BLaER1 treated with 17β-estradiol and CSF1 and Interleukin-3, amounts not matched to agents 10 nM and 100 nM (cell line): ENCODE measurements around the gene TTBK2.

Experiments used
- H3K27ac ChIP-seq, 11 experiments: shearing (Covaris generic); formaldehyde crosslinking; 2 replicates each; pipeline ENCODE4 v1.8.1; 2022
- H3K27me3 ChIP-seq, 11 experiments: shearing (Covaris generic); formaldehyde crosslinking; 2 replicates each; pipeline ENCODE4 v1.8.1; 2022
- H3K36me3 ChIP-seq, 11 experiments: shearing (Covaris generic); formaldehyde crosslinking; 2 replicates each; pipeline ENCODE4 v1.8.1; 2022
- H3K4me1 ChIP-seq, 10 experiments: shearing (Covaris generic); formaldehyde crosslinking; 2 replicates each; pipeline ENCODE4 v1.8.1; 2022
- H3K4me2 ChIP-seq, 11 experiments: shearing (Covaris generic); formaldehyde crosslinking; 2 replicates each; pipeline ENCODE4 v1.8.1; 2022
- H3K4me3 ChIP-seq, 10 experiments: shearing (Covaris generic); formaldehyde crosslinking; 2 replicates each; pipeline ENCODE4 v1.8.1; 2022
- H3K9ac ChIP-seq, 11 experiments: shearing (Covaris generic); formaldehyde crosslinking; 2 replicates each; pipeline ENCODE4 v1.8.1; 2022
- H3K9me3 ChIP-seq, 11 experiments: shearing (Covaris generic); formaldehyde crosslinking; replicated peaks in 1 of 11; 2 replicates each; pipeline ENCODE4 v1.8.1; 2022
- H4K20me1 ChIP-seq, 11 experiments: shearing (Covaris generic); formaldehyde crosslinking; 2 replicates each; pipeline ENCODE4 v1.8.1; 2022
- Cebpa-rat ChIP-seq, 11 experiments: shearing (Covaris generic); IDR thresholded peaks; 2 replicates each; pipeline ENCODE4 v1.8.1; 2022

TTBK2 gene

GRCh38 chr15:42705336-42705735 lies 215.2 kb downstream of the TTBK2 start:
- Histone ChIP-seq H3K27ac (no peak overlapping the region), H3K9me3 (peaks cover 0 to 9% (median 5%) of the 10 kb centered on the region in 11 experiments; a peak in 8 of 22 replicates), H3K4me1 (no peaks in the 10 kb centered on the region), H3K4me2 (no peak overlapping the region), H3K4me3 (no peak overlapping the region), H4K20me1 (peaks cover 0 to 3% (median 0%) of the 10 kb centered on the region in 11 experiments; a peak in 1 of 22 replicates), H3K9ac (no peak overlapping the region), H3K36me3 (peaks cover 1 to 44% (median 21%) of the 10 kb centered on the region in 11 experiments; a peak in 17 of 22 replicates), H3K27me3 (no peaks in the 10 kb centered on the region)
- no peak for TF ChIP-seq Cebpa-rat (IDR thresholded peaks at IDR 0.05)

- H3K36me3 ChIP-seq: peaks cover 9 to 47% (median 29%) of the 10 kb centered on the region in 11 experiments; a peak in 18 of 22 replicates
- H3K4me1 ChIP-seq: no peaks in the 10 kb centered on the region
- TF ChIP-seq Cebpa-rat (IDR thresholded peaks at IDR 0.05): no peak
- no peak overlapping the region for H3K27ac ChIP-seq
- H4K20me1 ChIP-seq: peaks cover 0 to 3% (median 0%) of the 10 kb centered on the region in 11 experiments; a peak in 1 of 22 replicates
- no peak overlapping the region for H3K4me2 ChIP-seq
- H3K9ac ChIP-seq: no peak overlapping the region
- H3K27me3 ChIP-seq: no peaks in the 10 kb centered on the region
- H3K9me3 ChIP-seq: peaks cover 0 to 13% (median 5%) of the 10 kb centered on the region in 11 experiments; a peak in 9 of 22 replicates
- H3K4me3 ChIP-seq: no peak overlapping the region
These were observed 216.1 kb downstream of the TTBK2 start for GRCh38 chr15:42704492-42704926.

- H4K20me1 ChIP-seq: peaks cover 0 to 5% (median 0%) of the 10 kb centered on the region in 11 experiments; a peak in 2 of 22 replicates
- no peaks in the 10 kb centered on the region for H3K27me3 ChIP-seq
- no peak overlapping the region for H3K4me3 ChIP-seq
- no peak for TF ChIP-seq Cebpa-rat (IDR thresholded peaks at IDR 0.05)
- no peak overlapping the region for H3K27ac ChIP-seq
- no peak overlapping the region for H3K9ac ChIP-seq
- no peak overlapping the region for H3K4me2 ChIP-seq
- no peaks in the 10 kb centered on the region for H3K4me1 ChIP-seq
- peaks cover 30 to 95% (median 70%) of the 10 kb centered on the region in 11 experiments; a peak in 21 of 22 replicates for H3K36me3 ChIP-seq
- H3K9me3 ChIP-seq: peaks cover 0 to 13% (median 5%) of the 10 kb centered on the region in 11 experiments; a peak in 9 of 22 replicates
These were observed 224.0 kb downstream of the TTBK2 start for GRCh38 chr15:42696626-42697025.

- H3K36me3 ChIP-seq: peaks cover 26 to 95% (median 67%) of the 10 kb centered on the region in 11 experiments; a peak in 21 of 22 replicates
- no peak overlapping the region for H3K4me2 ChIP-seq
These were observed 225.0 kb downstream of the TTBK2 start for GRCh38 chr15:42695527-42696071.

GRCh38 chr15:42694398-42694797 lies 226.2 kb downstream of the TTBK2 start:
- H4K20me1 ChIP-seq: peaks cover 0 to 8% (median 0%) of the 10 kb centered on the region in 11 experiments; a peak in 2 of 22 replicates
- H3K4me2 ChIP-seq: no peak overlapping the region
- no peak overlapping the region for H3K4me3 ChIP-seq
- H3K27ac ChIP-seq: no peak overlapping the region
- peaks cover 19 to 93% (median 65%) of the 10 kb centered on the region in 11 experiments; a peak in 21 of 22 replicates for H3K36me3 ChIP-seq
- no peak for TF ChIP-seq Cebpa-rat (IDR thresholded peaks at IDR 0.05)
- no peaks in the 10 kb centered on the region for H3K9me3 ChIP-seq
- H3K4me1 ChIP-seq: no peaks in the 10 kb centered on the region
- no peak overlapping the region for H3K9ac ChIP-seq
- H3K27me3 ChIP-seq: no peaks in the 10 kb centered on the region

More at GRCh38 chr15:42695527-42696071, 225.0 kb downstream of the TTBK2 start:
- H3K4me1 ChIP-seq: no peaks in the 10 kb centered on the region
- no peak overlapping the region for H3K9ac ChIP-seq
- no peaks in the 10 kb centered on the region for H3K27me3 ChIP-seq
- H4K20me1 ChIP-seq: peaks cover 0 to 8% (median 0%) of the 10 kb centered on the region in 11 experiments; a peak in 2 of 22 replicates
- H3K27ac ChIP-seq: no peak overlapping the region
- no peak overlapping the region for H3K4me3 ChIP-seq
- TF ChIP-seq Cebpa-rat (IDR thresholded peaks at IDR 0.05): no peak
- peaks cover 0 to 7% (median 0%) of the 10 kb centered on the region in 11 experiments; a peak in 6 of 22 replicates for H3K9me3 ChIP-seq

GRCh38 chr15:42693942-42694341 lies 226.6 kb downstream of the TTBK2 start:
- no peaks in the 10 kb centered on the region for H3K9me3 ChIP-seq
- no peaks in the 10 kb centered on the region for H3K4me1 ChIP-seq
- H4K20me1 ChIP-seq: peaks cover 0 to 8% (median 0%) of the 10 kb centered on the region in 11 experiments; a peak in 2 of 22 replicates
- H3K27ac ChIP-seq: no peak overlapping the region
- H3K4me2 ChIP-seq: no peak overlapping the region
- no peak overlapping the region for H3K9ac ChIP-seq
- H3K36me3 ChIP-seq: peaks cover 24 to 97% (median 66%) of the 10 kb centered on the region in 11 experiments; a peak in 21 of 22 replicates
- H3K4me3 ChIP-seq: no peak overlapping the region
- TF ChIP-seq Cebpa-rat (IDR thresholded peaks at IDR 0.05): no peak
- no peaks in the 10 kb centered on the region for H3K27me3 ChIP-seq

- Histone ChIP-seq H3K9me3 (no peaks in the 10 kb centered on the region), H3K36me3 (peaks cover 26 to 97% (median 70%) of the 10 kb centered on the region in 11 experiments; a peak in 21 of 22 replicates), H3K4me3 (no peak overlapping the region), H3K27me3 (no peaks in the 10 kb centered on the region), H4K20me1 (peaks cover 0 to 8% (median 0%) of the 10 kb centered on the region in 11 experiments; a peak in 2 of 22 replicates), H3K9ac (no peak overlapping the region), H3K27ac (no peak overlapping the region), H3K4me2 (no peak overlapping the region), H3K4me1 (no peaks in the 10 kb centered on the region)
- TF ChIP-seq Cebpa-rat (IDR thresholded peaks at IDR 0.05): no peak
These were observed 227.1 kb downstream of the TTBK2 start for GRCh38 chr15:42693496-42693895.

- H4K20me1 ChIP-seq: peaks cover 0 to 8% (median 0%) of the 10 kb centered on the region in 11 experiments; a peak in 2 of 22 replicates
- H3K9ac ChIP-seq: no peak overlapping the region
- peaks cover 29 to 99% (median 74%) of the 10 kb centered on the region in 11 experiments; a peak in 21 of 22 replicates for H3K36me3 ChIP-seq
- H3K9me3 ChIP-seq: no peaks in the 10 kb centered on the region
- H3K27ac ChIP-seq: no peak overlapping the region
- no peak overlapping the region for H3K4me2 ChIP-seq
- H3K27me3 ChIP-seq: no peaks in the 10 kb centered on the region
- no peak overlapping the region for H3K4me3 ChIP-seq
- TF ChIP-seq Cebpa-rat (IDR thresholded peaks at IDR 0.05): no peak
- no peaks in the 10 kb centered on the region for H3K4me1 ChIP-seq
These were observed 227.6 kb downstream of the TTBK2 start for GRCh38 chr15:42692997-42693396.

- Histone ChIP-seq H3K27ac (no peak overlapping the region), H3K36me3 (peaks cover 29 to 99% (median 74%) of the 10 kb centered on the region in 11 experiments)
- no peak for TF ChIP-seq Cebpa-rat (IDR thresholded peaks at IDR 0.05)
These were observed 228.0 kb downstream of the TTBK2 start for GRCh38 chr15:42692536-42692935.

More at GRCh38 chr15:42692536-42692935, 228.0 kb downstream of the TTBK2 start:
- no peaks in the 10 kb centered on the region for H3K27me3 ChIP-seq
- H3K4me1 ChIP-seq: no peaks in the 10 kb centered on the region
- no peak overlapping the region for H3K4me3 ChIP-seq
- no peak overlapping the region for H3K9ac ChIP-seq
- no peaks in the 10 kb centered on the region for H3K9me3 ChIP-seq
- peaks cover 0 to 8% (median 0%) of the 10 kb centered on the region in 11 experiments; a peak in 2 of 22 replicates for H4K20me1 ChIP-seq
- no peak overlapping the region for H3K4me2 ChIP-seq
